ENCODE results near the gene ANAPC7. TPM values are rescaled to one million over a fixed set of nuclear protein-coding genes. Genes with fewer than 3 reads are reported as not detected.

The ANAPC7 gene
- polyA plus RNA-seq, 1 donor (not counting 4 experiments of a cell fraction or from before 2014, with no cell fraction given): 68.2 TPM

DNA sequence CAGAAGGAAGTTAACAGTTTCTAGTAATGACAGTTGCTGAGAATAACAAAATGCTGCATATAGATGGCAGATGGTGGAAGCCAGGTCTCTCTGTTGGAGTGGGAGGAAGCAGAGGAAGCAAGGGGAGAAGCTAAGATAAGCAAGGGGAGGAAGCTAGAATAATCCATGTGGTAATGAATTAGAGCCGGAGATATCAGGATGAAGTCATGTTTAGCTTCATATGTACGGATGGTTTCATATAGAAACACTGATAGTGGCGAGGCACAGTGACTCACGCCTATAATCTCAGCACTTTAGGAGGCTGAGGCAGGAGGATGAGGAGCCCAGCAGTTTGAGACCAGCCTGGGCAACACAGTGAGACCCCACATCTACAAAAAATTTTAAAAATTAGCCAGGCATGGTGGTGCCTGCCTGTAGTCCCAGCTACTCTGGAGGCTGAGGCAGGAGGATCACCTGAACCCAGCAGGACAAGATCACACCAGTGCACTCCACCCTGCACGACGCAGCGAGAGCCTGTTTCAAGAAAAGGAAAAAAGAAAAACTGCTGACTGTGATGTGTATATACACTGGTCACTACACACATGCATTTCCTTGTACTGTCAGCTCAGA lies 49.2 kb downstream of the ANAPC7 start:
- dilution Hi-C loops (cut with MboI; ENCODE audit: extremely low pct_ligation_motif_present, low sequenced_read_pairs): no loop called here
- DNase-seq (ENCODE audit: low read depth, low spot score): no peak

DNA sequence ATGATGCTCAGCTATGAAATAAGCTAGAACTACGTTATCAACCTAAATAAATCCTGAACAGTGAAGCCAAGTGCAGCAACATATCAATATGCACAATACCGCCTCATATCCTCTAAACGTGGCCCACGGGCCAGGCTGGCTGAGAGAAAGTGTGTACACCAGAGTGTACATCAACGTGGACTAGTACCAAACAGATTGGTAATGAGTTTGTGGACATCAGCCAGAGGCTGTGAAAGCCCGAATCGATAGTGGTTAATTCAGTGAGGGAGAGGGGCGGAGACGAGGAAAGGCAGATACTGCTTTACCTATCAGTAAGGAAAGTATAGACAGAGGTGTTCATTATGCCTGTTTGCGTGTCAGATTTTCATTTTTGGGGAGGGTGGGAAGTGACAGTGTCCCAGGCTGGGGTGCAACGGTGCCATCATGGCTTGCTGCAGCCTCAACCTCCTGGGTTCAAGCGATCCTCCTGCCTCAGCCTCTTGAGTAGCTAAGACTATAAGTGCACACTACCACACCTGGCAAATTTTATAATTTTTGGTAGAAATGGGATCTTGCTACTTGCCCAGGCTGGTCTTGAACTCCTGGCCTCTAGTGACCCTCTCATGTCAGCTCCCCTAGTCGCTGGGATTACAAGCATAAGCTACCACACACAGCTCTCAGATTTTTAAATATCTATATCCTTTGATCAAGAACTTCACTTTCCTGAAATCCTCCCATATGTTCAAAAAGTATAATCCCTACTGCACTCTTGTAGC lies 50.1 kb downstream of the ANAPC7 start:
- Histone ChIP-seq H3K4me2 (ENCODE audit: control insufficient read depth, extremely low read depth, insufficient read depth, low read depth, low read length) (no peak overlapping the region), H2AFZ (ENCODE audit: control insufficient read depth, low read length) (no peak overlapping the region), H3K27me3 (ENCODE audit: control insufficient read depth, extremely low read depth, insufficient read depth, low read length) (no peaks in the 10 kb centered on the region), H3K36me3 (ENCODE audit: control insufficient read depth in 2 of 2, extremely low read depth in 1 of 2, insufficient read depth in 2 of 2, low read length in 2 of 2) (peaks cover 21 to 23% of the 10 kb centered on the region in 2 experiments), H3K4me1 (ENCODE audit: control insufficient read depth, extremely low read depth, insufficient read depth, low read length) (no peaks in the 10 kb centered on the region), H3K4me3 (ENCODE audit: control insufficient read depth in 2 of 3, extremely low read depth in 1 of 3, insufficient read depth in 2 of 3, low read depth in 1 of 3, low read length in 3 of 3) (no peak overlapping the region), H3K79me2 (ENCODE audit: control insufficient read depth, insufficient read depth, low read length) (no peaks in the 10 kb centered on the region), H3K9me3 (ENCODE audit: control insufficient read depth, low read depth, low read length) (no peaks in the 10 kb centered on the region), H3K9ac (ENCODE audit: control insufficient read depth, extremely low read depth, insufficient read depth, low read length) (no peak overlapping the region), H3K27ac (ENCODE audit: control insufficient read depth, insufficient read depth, low read length) (no peak overlapping the region), H4K20me1 (ENCODE audit: control insufficient read depth, extremely low read depth, insufficient read depth, low read length) (no peaks in the 10 kb centered on the region), H3K9me1 (ENCODE audit: control insufficient read depth, extremely low read depth, insufficient read depth, low read length) (no peaks in the 10 kb centered on the region)
- dilution Hi-C loops (cut with MboI; ENCODE audit: extremely low pct_ligation_motif_present, low sequenced_read_pairs): no loop called here
- FAIRE-seq (no peak), DNase-seq (ENCODE audit: low read depth, low spot score) (no peak)
- no peak for TF ChIP-seq EZH2 (IDR thresholded peaks at IDR 0.05; ENCODE audit: low read length)
- TF ChIP-seq, protein P1, sequence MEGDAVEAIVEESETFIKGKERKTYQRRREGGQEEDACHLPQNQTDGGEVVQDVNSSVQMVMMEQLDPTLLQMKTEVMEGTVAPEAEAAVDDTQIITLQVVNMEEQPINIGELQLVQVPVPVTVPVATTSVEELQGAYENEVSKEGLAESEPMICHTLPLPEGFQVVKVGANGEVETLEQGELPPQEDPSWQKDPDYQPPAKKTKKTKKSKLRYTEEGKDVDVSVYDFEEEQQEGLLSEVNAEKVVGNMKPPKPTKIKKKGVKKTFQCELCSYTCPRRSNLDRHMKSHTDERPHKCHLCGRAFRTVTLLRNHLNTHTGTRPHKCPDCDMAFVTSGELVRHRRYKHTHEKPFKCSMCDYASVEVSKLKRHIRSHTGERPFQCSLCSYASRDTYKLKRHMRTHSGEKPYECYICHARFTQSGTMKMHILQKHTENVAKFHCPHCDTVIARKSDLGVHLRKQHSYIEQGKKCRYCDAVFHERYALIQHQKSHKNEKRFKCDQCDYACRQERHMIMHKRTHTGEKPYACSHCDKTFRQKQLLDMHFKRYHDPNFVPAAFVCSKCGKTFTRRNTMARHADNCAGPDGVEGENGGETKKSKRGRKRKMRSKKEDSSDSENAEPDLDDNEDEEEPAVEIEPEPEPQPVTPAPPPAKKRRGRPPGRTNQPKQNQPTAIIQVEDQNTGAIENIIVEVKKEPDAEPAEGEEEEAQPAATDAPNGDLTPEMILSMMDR (optimal IDR thresholded peaks at IDR 0.05 in 1 of 3, IDR thresholded peaks at IDR 0.05 in 1 of 3, conservative IDR thresholded peaks at IDR 0.05 in 1 of 3; ENCODE audit: extremely low read depth in 1 of 3, insufficient read depth in 2 of 3, low read length in 3 of 3): no peak

More for the DNA sequence above, 49.2 kb downstream of the ANAPC7 start:
- H3K4me2 ChIP-seq (ENCODE audit: control insufficient read depth, extremely low read depth, insufficient read depth, low read depth, low read length): no peak overlapping the region
- no peak for FAIRE-seq
- H4K20me1 ChIP-seq (ENCODE audit: control insufficient read depth, extremely low read depth, insufficient read depth, low read length): no peaks in the 10 kb centered on the region
- H3K27me3 ChIP-seq (ENCODE audit: control insufficient read depth, extremely low read depth, insufficient read depth, low read length): no peaks in the 10 kb centered on the region
- H3K9ac ChIP-seq (ENCODE audit: control insufficient read depth, extremely low read depth, insufficient read depth, low read length): no peak overlapping the region
- no peaks in the 10 kb centered on the region for H3K79me2 ChIP-seq (ENCODE audit: control insufficient read depth, insufficient read depth, low read length)
- H3K27ac ChIP-seq (ENCODE audit: control insufficient read depth, insufficient read depth, low read length): no peak overlapping the region
- no peak overlapping the region for H3K4me3 ChIP-seq (ENCODE audit: control insufficient read depth in 2 of 3, extremely low read depth in 1 of 3, insufficient read depth in 2 of 3, low read depth in 1 of 3, low read length in 3 of 3)
- no peaks in the 10 kb centered on the region for H3K4me1 ChIP-seq (ENCODE audit: control insufficient read depth, extremely low read depth, insufficient read depth, low read length)
- H3K9me3 ChIP-seq (ENCODE audit: control insufficient read depth, low read depth, low read length): no peaks in the 10 kb centered on the region
- no peaks in the 10 kb centered on the region for H3K9me1 ChIP-seq (ENCODE audit: control insufficient read depth, extremely low read depth, insufficient read depth, low read length)
- H2AFZ ChIP-seq (ENCODE audit: control insufficient read depth, low read length): no peak overlapping the region
- TF ChIP-seq EZH2 (IDR thresholded peaks at IDR 0.05; ENCODE audit: low read length): no peak
- TF ChIP-seq, protein P1 (optimal IDR thresholded peaks at IDR 0.05 in 1 of 3, IDR thresholded peaks at IDR 0.05 in 1 of 3, conservative IDR thresholded peaks at IDR 0.05 in 1 of 3; ENCODE audit: extremely low read depth in 1 of 3, insufficient read depth in 2 of 3, low read length in 3 of 3): no peak
- peaks cover 14% of the 10 kb centered on the region in 2 experiments for H3K36me3 ChIP-seq (ENCODE audit: control insufficient read depth in 2 of 2, extremely low read depth in 1 of 2, insufficient read depth in 2 of 2, low read length in 2 of 2)
